GM12864 (cell line): ENCODE results near the gene SS18L1.

ENCODE experiments used
- DNase-seq: peaks from one replicate; pipeline ENCODE4 v3.0.0-alpha.2; 2011; ENCODE audit warnings: low read depth
- H3K4me3 ChIP-seq: 2 replicates; pipeline ENCODE4 v1.5.1; 2011; ENCODE audit warnings: mild to moderate bottlenecking, low read depth, low read length, control low read depth
- CTCF ChIP-seq: IDR thresholded peaks from 2 replicates; pipeline ENCODE4 v1.5.1; 2011; ENCODE audit warnings: low read depth, mild to moderate bottlenecking, moderate library complexity, low read length, control low read depth, inconsistent platforms; ENCODE audit errors: missing control alignments

The SS18L1 gene

DNA sequence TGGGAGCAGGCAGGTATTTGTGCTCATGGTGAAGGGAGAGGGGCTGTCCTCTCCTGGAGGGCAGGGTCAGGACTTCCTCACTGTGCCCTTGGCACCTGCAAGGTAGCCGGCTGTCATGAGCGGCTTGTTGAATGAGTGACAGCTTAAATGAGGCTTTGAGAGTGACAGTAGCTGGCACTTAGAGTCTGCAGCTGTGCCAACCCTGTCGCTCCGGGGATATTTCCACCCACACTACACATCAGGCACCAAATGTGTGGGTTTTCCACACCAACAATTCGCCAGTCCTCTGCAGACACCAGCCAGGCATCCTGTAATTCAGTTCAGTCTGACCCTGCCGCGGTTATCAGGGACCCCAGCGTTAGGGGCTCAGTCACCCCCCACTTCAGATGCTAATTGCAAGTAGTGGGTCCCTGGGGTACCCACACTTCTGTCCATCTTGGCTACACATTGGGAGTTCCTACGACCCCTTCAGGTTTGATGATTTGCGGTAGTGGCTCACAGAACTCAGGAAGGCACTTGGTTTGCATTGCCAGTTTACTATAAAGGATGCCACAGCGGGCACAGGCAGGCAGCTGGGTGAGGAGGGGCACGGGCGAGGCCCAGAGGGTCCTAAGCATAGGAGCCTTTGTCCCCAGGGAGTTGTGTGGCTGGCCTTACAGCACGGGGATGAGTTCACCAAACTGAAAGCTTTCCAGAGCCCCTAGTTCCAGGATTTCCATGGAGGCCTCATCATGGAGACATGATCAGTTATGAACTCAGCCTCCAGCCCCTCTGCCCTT lies 48.4 kb downstream of the SS18L1 start:
- no peak overlapping the region for H3K4me3 ChIP-seq
- TF ChIP-seq CTCF, result no peak
- no peak for DNase-seq

DNA sequence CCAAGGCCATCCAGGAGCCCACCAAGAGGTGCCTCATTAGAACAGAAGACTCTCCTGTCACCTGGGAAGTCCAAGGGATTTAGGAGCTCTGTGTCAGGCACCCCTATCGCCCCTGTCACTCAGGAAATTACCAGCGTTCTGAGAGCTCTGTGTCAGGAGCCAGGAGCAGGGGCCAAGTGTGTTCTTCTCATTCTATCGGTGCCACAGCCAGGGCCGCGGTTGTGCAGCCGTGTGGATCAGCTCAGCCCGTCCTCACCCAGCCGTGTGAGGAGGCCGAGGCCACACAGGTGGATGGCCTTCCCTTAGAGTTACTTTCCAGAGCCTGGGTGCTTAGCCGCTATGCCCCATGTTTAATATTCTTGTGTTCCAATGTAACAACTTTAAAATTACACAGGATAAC lies 49.1 kb downstream of the SS18L1 start:
- DNase-seq, result no peak
- TF ChIP-seq CTCF, result no peak
- no peak overlapping the region for H3K4me3 ChIP-seq

DNA sequence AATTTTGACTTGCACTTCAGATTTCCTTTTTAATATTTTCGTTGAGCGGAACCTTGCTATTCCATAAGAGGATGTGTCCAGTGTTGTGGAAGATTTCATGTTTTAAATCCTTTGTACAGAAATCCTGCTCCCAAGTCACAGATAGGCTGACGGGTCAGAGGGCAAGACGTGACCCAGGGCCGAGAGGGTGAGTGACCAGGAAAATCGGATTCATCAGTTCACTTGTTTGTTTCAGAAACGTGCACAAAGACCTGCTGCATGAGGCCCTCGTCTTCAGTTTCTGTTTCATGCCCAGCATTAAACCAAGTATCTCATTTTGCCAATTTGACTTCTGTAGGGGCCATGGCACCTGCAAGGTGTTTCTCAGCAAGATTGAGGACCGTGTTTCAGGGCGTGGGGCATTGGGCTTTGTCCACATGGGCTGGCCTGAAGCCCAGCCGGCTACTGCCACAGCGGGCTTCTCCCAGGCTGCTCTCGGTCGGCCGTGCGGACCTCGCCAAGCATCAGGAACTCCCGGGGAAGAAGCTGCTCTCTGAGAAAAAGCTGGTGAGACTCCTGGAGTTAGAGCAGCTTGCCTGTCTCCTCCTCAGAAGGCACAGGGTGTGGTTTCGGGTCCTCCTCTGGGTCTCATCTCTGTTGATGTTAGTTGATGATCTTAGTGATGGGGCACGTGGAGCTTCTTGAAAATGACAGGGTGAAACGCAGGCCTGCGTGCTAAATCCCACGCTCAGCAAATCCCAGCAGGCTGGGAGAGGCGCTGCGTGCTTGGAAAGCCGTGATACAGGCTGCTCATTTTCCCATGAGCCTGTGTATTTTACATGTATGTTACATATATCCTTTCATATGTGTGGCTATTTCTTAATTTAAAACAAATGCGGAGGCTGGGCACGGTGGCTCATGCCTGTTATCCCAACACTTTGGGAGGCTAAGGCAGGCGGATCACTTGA lies 49.8 kb downstream of the SS18L1 start:
- TF ChIP-seq CTCF, result no peak
- no peak overlapping the region for H3K4me3 ChIP-seq

DNA sequence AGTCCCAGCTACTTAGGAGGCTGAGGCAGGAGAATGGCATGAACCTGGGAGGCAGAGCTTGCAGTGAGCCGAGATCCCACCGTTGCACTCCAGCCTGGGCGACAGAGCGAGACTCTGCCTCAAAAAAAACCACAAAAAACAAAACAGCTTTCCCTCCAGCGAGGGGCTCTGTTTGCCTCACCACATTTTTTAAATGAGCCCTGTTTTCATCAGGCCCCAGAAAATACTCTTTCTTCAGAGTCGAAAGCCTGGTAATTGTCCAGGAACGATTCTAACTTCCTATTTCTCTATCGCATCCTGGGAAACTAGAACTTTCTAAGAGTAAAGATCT lies 51.5 kb downstream of the SS18L1 start:
- DNase-seq, result no peak
- no peak overlapping the region for H3K4me3 ChIP-seq
- TF ChIP-seq CTCF, result no peak

More for the DNA sequence above, 49.8 kb downstream of the SS18L1 start:
- no peak for DNase-seq

DNA sequence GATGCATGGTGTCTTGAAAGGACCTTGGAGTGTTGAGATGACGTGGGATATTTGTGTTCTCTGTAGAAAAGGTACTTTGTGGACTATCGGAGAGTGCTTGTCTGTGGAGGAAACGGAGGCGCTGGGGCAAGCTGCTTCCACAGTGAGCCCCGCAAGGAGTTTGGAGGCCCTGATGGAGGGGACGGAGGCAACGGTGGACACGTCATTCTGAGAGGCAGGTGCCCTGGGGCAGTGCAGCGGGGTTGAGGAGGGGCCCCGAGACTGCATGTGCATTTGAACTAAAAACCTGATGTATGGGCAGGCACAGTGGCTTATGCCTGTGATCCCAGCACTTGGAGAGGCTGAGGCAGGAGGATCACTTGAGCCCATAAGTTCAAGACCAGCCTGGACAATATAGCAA lies 52.2 kb downstream of the SS18L1 start:
- H3K4me3 ChIP-seq, result no peak overlapping the region
- no peak for TF ChIP-seq CTCF
- DNase-seq, result no peak

DNA sequence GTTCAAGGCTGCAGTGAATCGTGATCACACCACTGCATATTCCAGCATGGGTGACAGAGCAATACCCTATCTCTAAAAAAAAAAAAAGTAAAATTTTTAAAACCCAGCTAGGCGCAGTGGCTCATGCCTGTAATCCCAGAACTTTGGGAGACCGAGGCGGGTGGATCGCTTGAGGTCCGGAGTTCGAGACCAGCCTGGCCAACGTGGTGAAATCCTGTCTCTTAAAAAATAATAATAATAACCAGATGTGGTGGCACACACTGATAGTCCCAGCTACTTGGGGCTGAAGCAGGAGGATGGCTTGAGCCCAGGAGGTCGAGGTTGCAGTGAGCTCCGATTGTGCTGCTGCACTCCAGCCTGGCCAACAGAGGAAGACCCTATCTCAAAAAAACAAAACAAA lies 52.7 kb downstream of the SS18L1 start:
- H3K4me3 ChIP-seq, result no peak overlapping the region
- DNase-seq, result no peak
- TF ChIP-seq CTCF, result no peak
